H1 (cell line): ENCODE measurements around the gene TCF4. TPM values are rescaled to one million over a fixed set of nuclear protein-coding genes. Genes with fewer than 3 reads are reported as not detected.

Experiments used
- CTCF ChIA-PET: fragments of 300-600 bp; sonication (Branson Sonifier 250); formaldehyde crosslinking; loops from one replicate; lab custom pipeline; 2021; ENCODE audit not compliant: partially characterized antibody; lab: Charles Lee
- POLR2A ChIA-PET: fragments of 300-600 bp; sonication (Branson Sonifier 250); formaldehyde crosslinking; loops from one replicate; lab custom pipeline; 2021; ENCODE audit warnings: inconsistent platforms; ENCODE audit not compliant: partially characterized antibody; lab: Charles Lee
- DNase-seq, 2 experiments: peaks; one replicate each; pipeline versions ENCODE4 v3.0.0 to v3.0.0-alpha.2; 2010 to 2022; ENCODE audit warnings: low spot score in 2 of 2, low read depth in 1 of 2, mixed read lengths in 1 of 2
- FAIRE-seq: peaks from 2 replicates; lab custom pipeline; 2011; peaks lifted over from hg19 to GRCh38; lab: Jason Lieb, UNC
- H2AFZ ChIP-seq: 2 replicates; pipeline ENCODE4 v1.8.1; 2012; ENCODE audit warnings: low read length, inconsistent platforms
- H2AK5ac ChIP-seq: 2 replicates; pipeline ENCODE4 v1.6.1; 2013; ENCODE audit warnings: low read depth, low read length
- H2BK120ac ChIP-seq: replicated peaks from 2 replicates; pipeline ENCODE3; 2013; ENCODE audit warnings: low read depth, low read length, inconsistent platforms
- H2BK12ac ChIP-seq: 2 replicates; pipeline ENCODE4 v1.6.1; 2013; ENCODE audit warnings: low read depth, low read length
- H2BK15ac ChIP-seq: 2 replicates; pipeline ENCODE4 v1.6.1; 2013; ENCODE audit warnings: low read length
- H2BK20ac ChIP-seq: 2 replicates; pipeline ENCODE4 v1.6.1; 2013; ENCODE audit warnings: low read length
- H2BK5ac ChIP-seq: 2 replicates; pipeline ENCODE4 v1.6.1; 2013; ENCODE audit warnings: low read depth, low read length
- H3K14ac ChIP-seq: 2 replicates; pipeline ENCODE4 v1.6.1; 2013; ENCODE audit warnings: inconsistent platforms; ENCODE audit not compliant: insufficient read length
- H3K18ac ChIP-seq: 2 replicates; pipeline ENCODE4 v1.6.1; 2013; ENCODE audit warnings: low read length; ENCODE audit errors: extremely low read depth
- H3K23ac ChIP-seq: 2 replicates; pipeline ENCODE4 v1.6.1; 2013; ENCODE audit warnings: inconsistent platforms; ENCODE audit not compliant: insufficient read length
- H3K23me2 ChIP-seq: 2 replicates; pipeline ENCODE4 v1.6.1; 2013; ENCODE audit warnings: low read depth, low read length
- H3K27ac ChIP-seq: 2 replicates; pipeline ENCODE4 v1.6.1; 2011; ENCODE audit warnings: low read depth, low read length, inconsistent platforms
- H3K27me3 ChIP-seq, 4 experiments: replicated peaks in 1 of 4; 1 replicate in 1 of 4; 2 replicates in 3 of 4; pipeline versions ENCODE4 v1.6.1 to v1.8.1; 2011 to 2013; ENCODE audit warnings: low read length in 3 of 4, mild to moderate bottlenecking in 3 of 4, inconsistent platforms in 2 of 4, mixed read lengths in 2 of 4, moderate library complexity in 1 of 4; ENCODE audit not compliant: control insufficient read depth in 3 of 4, insufficient read depth in 3 of 4; ENCODE audit errors: extremely low read depth in 1 of 4
- H3K36me3 ChIP-seq, 4 experiments: 2 replicates each; pipeline versions ENCODE4 v1.6.1 to v1.8.1; 2011 to 2013; ENCODE audit warnings: mild to moderate bottlenecking in 4 of 4, low read length in 3 of 4, moderate library complexity in 2 of 4, control low read depth in 1 of 4, inconsistent platforms in 1 of 4; ENCODE audit not compliant: insufficient read depth in 4 of 4, control insufficient read depth in 2 of 4
- H3K4ac ChIP-seq: replicated peaks from 2 replicates; pipeline ENCODE3; 2013; ENCODE audit warnings: low read length, low read depth, mixed read lengths, inconsistent platforms; ENCODE audit not compliant: insufficient read length
- H3K4me1 ChIP-seq, 4 experiments: replicated peaks in 1 of 4; 1 replicate in 1 of 4; 2 replicates in 3 of 4; pipeline versions ENCODE4 v1.6.1 to v1.8.1; 2011 to 2013; ENCODE audit warnings: low read length in 3 of 4, inconsistent platforms in 2 of 4, mixed read lengths in 1 of 4; ENCODE audit not compliant: insufficient read depth in 4 of 4, control insufficient read depth in 3 of 4
- H3K4me2 ChIP-seq, 2 experiments: 2 replicates each; pipeline versions ENCODE4 v1.6.1 to v1.8.1; 2011 to 2013; ENCODE audit warnings: low read depth in 2 of 2, low read length in 2 of 2, control low read depth in 1 of 2, inconsistent platforms in 1 of 2, mild to moderate bottlenecking in 1 of 2; ENCODE audit not compliant: insufficient read depth in 1 of 2
- H3K4me3 ChIP-seq, 4 experiments: fragments of 200-600, 300-600 bp in 1 of 4; sonication (generic), shearing (Covaris generic), sonication (Bioruptor Twin) in 1 of 4; 2 replicates each; pipeline versions ENCODE4 v1.5.1 to v1.8.1; 2011 to 2016; ENCODE audit warnings: low read length in 4 of 4, low read depth in 3 of 4, control low read depth in 2 of 4, inconsistent platforms in 2 of 4, mild to moderate bottlenecking in 2 of 4, mixed read lengths in 1 of 4, moderate library complexity in 1 of 4; ENCODE audit not compliant: insufficient read depth in 2 of 4; ENCODE audit errors: extremely low read depth in 1 of 4
- H3K56ac ChIP-seq: replicated peaks from 2 replicates; pipeline ENCODE3; 2013; ENCODE audit warnings: low read depth, mild to moderate bottlenecking, mixed read lengths, low read length, inconsistent platforms; ENCODE audit not compliant: insufficient read length
- H3K79me1 ChIP-seq: 2 replicates; pipeline ENCODE4 v1.6.1; 2013; ENCODE audit warnings: low read depth, low read length, control low read depth
- H3K79me2 ChIP-seq, 2 experiments: 2 replicates each; pipeline versions ENCODE4 v1.6.1 to v1.8.1; 2012 to 2013; ENCODE audit warnings: low read length in 2 of 2, mild to moderate bottlenecking in 2 of 2, inconsistent platforms in 1 of 2; ENCODE audit not compliant: insufficient read depth in 2 of 2, control insufficient read depth in 1 of 2
- H3K9ac ChIP-seq, 4 experiments: replicated peaks in 1 of 4; 1 replicate in 1 of 4; 2 replicates in 3 of 4; pipeline versions ENCODE4 v1.6.1 to v1.8.1; 2011 to 2013; ENCODE audit warnings: low read depth in 3 of 4, low read length in 3 of 4, control low read depth in 2 of 4, mild to moderate bottlenecking in 2 of 4, moderate library complexity in 2 of 4, inconsistent platforms in 1 of 4; ENCODE audit errors: extremely low read depth in 1 of 4
- H3K9me3 ChIP-seq, 2 experiments: 2 replicates each; pipeline versions ENCODE4 v1.6.1 to v1.8.1; 2012 to 2013; ENCODE audit warnings: mild to moderate bottlenecking in 2 of 2, moderate library complexity in 2 of 2, control low read depth in 1 of 2, inconsistent platforms in 1 of 2, low read depth in 1 of 2, low read length in 1 of 2, mixed read lengths in 1 of 2; ENCODE audit not compliant: insufficient read depth in 2 of 2
- H4K20me1 ChIP-seq, 2 experiments: replicated peaks in 1 of 2; 2 replicates each; pipeline versions ENCODE3 to v1.8.1; 2011 to 2013; ENCODE audit warnings: inconsistent platforms in 2 of 2, low read length in 2 of 2, mild to moderate bottlenecking in 1 of 2; ENCODE audit not compliant: insufficient read depth in 2 of 2, control insufficient read depth in 1 of 2
- H4K5ac ChIP-seq: 2 replicates; pipeline ENCODE4 v1.6.1; 2013; ENCODE audit warnings: low read length, low read depth, mixed read lengths, inconsistent platforms; ENCODE audit not compliant: insufficient read length
- H4K8ac ChIP-seq: 2 replicates; pipeline ENCODE4 v1.8.0; 2013; ENCODE audit warnings: mild to moderate bottlenecking, moderate library complexity, low read length, inconsistent platforms; ENCODE audit not compliant: insufficient read depth; ENCODE audit errors: extremely low read depth
- H4K91ac ChIP-seq: replicated peaks from 2 replicates; pipeline ENCODE3; 2013; ENCODE audit warnings: low read length, mixed read lengths, inconsistent platforms; ENCODE audit not compliant: insufficient read length
- ATF2 ChIP-seq: IDR thresholded peaks from 2 replicates; pipeline ENCODE4 v1.6.1; 2012; ENCODE audit warnings: low read length, inconsistent platforms
- BRCA1 ChIP-seq: IDR thresholded peaks from 2 replicates; pipeline ENCODE4 v1.6.1; 2012; ENCODE audit warnings: low read depth, low read length, improper control_type of control experiment
- CEBPB ChIP-seq: IDR thresholded peaks from 2 replicates; pipeline ENCODE4 v1.6.1; 2012; ENCODE audit warnings: low read depth, low read length
- EP300 ChIP-seq, 2 experiments: IDR thresholded peaks; 1 replicate in 1 of 2; 2 replicates in 1 of 2; pipeline ENCODE4 v1.6.1; 2011 to 2012; ENCODE audit warnings: low read depth in 2 of 2, low read length in 2 of 2, mild to moderate bottlenecking in 2 of 2, borderline replicate concordance in 1 of 2, inconsistent platforms in 1 of 2, moderate library complexity in 1 of 2
- POLR2AphosphoS5 ChIP-seq: IDR thresholded peaks from 2 replicates; pipeline ENCODE4 v1.6.1; 2011; ENCODE audit warnings: low read depth, low read length
- RFX5 ChIP-seq: IDR thresholded peaks from 2 replicates; pipeline ENCODE4 v1.6.1; 2011; ENCODE audit warnings: low read depth, low read length, improper control_type of control experiment, borderline replicate concordance
- SIX5 ChIP-seq: IDR thresholded peaks from 2 replicates; pipeline ENCODE4 v1.6.1; 2011; ENCODE audit warnings: mild to moderate bottlenecking, low read depth, low read length
- SP1 ChIP-seq: IDR thresholded peaks from 2 replicates; pipeline ENCODE4 v1.6.1; 2011; ENCODE audit warnings: low read depth, low read length
- TEAD4 ChIP-seq: IDR thresholded peaks from 2 replicates; pipeline ENCODE4 v1.6.1; 2012; ENCODE audit warnings: low read depth, low read length, inconsistent platforms, mixed read lengths
- WGBS, 2 experiments: shearing (Covaris generic) in 1 of 2; methylation state at CpG; one replicate each; pipeline versions ENCODE4 v1.1.6 to v1.1.7; 2013 to 2015; ENCODE audit warnings: low lambda C conversion rate in 2 of 2, mixed read lengths in 2 of 2, inconsistent platforms in 1 of 2, low coverage in 1 of 2, missing lambda C conversion rate in 1 of 2; ENCODE audit not compliant: insufficient replicate concordance in 2 of 2, insufficient coverage in 1 of 2, insufficient read length in 1 of 2; ENCODE audit errors: extremely low coverage in 1 of 2, missing lambda C conversion rate in 1 of 2; 5-methylcytosine and 5-hydroxymethylcytosine counted together
- polyA plus RNA-seq, 7 experiments: library from polyadenylated mRNA; depleted of rRNA in 3 of 7; stranded (reverse) in 5 of 7; unstranded in 2 of 7; fragments of >200 nt in 5 of 7; fragments of 200-250 nt in 2 of 7; gene quantifications; 1 replicate in 5 of 7; 2 replicates in 1 of 7; 4 replicates in 1 of 7; pipeline versions ENCODE4 v1.2.1 to v1.2.3, GENCODE V29; 2011 to 2013; ENCODE audit warnings: missing spikeins in 2 of 7, mixed read lengths in 2 of 7
- total RNA-seq: library from RNA; stranded (reverse); fragmentation: NEBNext Ultra II Directional; extraction: Animal tissue kit (Norgen Biotek cat#: 25700); gene quantifications from 2 replicates; pipeline ENCODE4 v1.2.1, GENCODE V29; 2021

Gene TCF4
- total and polyA plus RNA-seq, 2 of the 8 experiments (the other 6 are each of a cell fraction or from before 2014, with no cell fraction given) = 59.3 to 118 TPM

DNA sequence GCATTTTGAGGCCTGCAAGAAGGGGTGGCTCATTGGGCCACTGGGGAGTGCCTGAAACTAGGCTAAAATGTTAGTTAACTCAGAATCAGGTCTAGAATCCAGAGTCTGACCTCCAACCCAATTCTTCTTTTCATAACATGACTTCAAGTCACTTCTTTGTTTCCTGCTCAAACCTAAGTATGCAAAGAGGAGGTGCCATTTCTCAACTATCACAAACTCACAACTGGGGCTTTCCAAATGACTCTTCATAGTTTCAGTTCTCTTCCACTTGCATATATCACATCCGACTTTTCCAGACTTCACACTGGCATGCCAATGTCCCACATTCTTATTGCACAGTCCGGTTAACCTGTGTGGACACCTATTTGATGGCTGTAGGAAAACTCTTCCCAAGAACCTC lies 211.6 kb downstream of the TCF4 start:
- no peak overlapping the region for H3K4me2 ChIP-seq
- DNase-seq (no peak), FAIRE-seq (no peak)
- H3K79me1 ChIP-seq = peaks cover 4% of the 10 kb centered on the region; the same call in 1 of the 2 replicates
- no peak overlapping the region for H2BK5ac ChIP-seq
- H3K9me3 ChIP-seq = peaks cover 5 to 7% of the 10 kb centered on the region in 2 experiments; a peak in 1 of 4 replicates
- no peak overlapping the region for H4K5ac ChIP-seq
- no peak overlapping the region for H4K8ac ChIP-seq
- no peak overlapping the region for H2AK5ac ChIP-seq
- H2BK12ac ChIP-seq = no peak overlapping the region
- no peak overlapping the region for H2BK120ac ChIP-seq
- no peak overlapping the region for H3K56ac ChIP-seq
- peaks cover 0 to 2% (median 0%) of the 10 kb centered on the region in 4 experiments; a peak in 3 of 8 replicates for H3K36me3 ChIP-seq
- H2AFZ ChIP-seq = no peak overlapping the region
- no peaks in the 10 kb centered on the region for H4K20me1 ChIP-seq
- H3K27ac ChIP-seq = no peak overlapping the region
- no peak overlapping the region for H2BK15ac ChIP-seq
- H4K91ac ChIP-seq = no peak overlapping the region
- peaks cover 0 to 81% of the 10 kb centered on the region in 2 experiments; a peak in 2 of 4 replicates for H3K79me2 ChIP-seq
- H3K4ac ChIP-seq = no peak overlapping the region
- CTCF ChIA-PET = no interaction called here
- no peak overlapping the region for H3K4me3 ChIP-seq
- H3K4me1 ChIP-seq = peaks cover 0 to 3% (median 0%) of the 10 kb centered on the region in 4 experiments; a peak in 2 of 7 replicates
- peaks cover 0 to 1% (median 0%) of the 10 kb centered on the region in 4 experiments; a peak in 1 of 7 replicates for H3K27me3 ChIP-seq
- no peak overlapping the region for H2BK20ac ChIP-seq
- WGBS, 2 experiments = 95% methylated on average over 2 of the region's 2 CpGs; no CpG with 5 or more reads in 1 of the 2 experiments
- no peak overlapping the region for H3K14ac ChIP-seq
- no peaks in the 10 kb centered on the region for H3K23me2 ChIP-seq
- POLR2A ChIA-PET = interaction anchor here (1.0 kb wide), 1 partner anchor 10 kb away, joined by 3 read pairs; no protein-coding TSS in a partner anchor
- no peak overlapping the region for H3K18ac ChIP-seq
- no peak overlapping the region for H3K23ac ChIP-seq
- H3K9ac ChIP-seq = no peak overlapping the region
- TF ChIP-seq POLR2AphosphoS5 = no peak
- TF ChIP-seq SP1 = no peak
- no peak for TF ChIP-seq SIX5
- no peak for TF ChIP-seq BRCA1
- TF ChIP-seq EP300 (IDR thresholded peaks at IDR 0.05; ENCODE audit: borderline replicate concordance in 1 of 2, low read depth in 2 of 2, low read length in 2 of 2) = no peak
- no peak for TF ChIP-seq RFX5
- TF ChIP-seq CEBPB = no peak
- no peak for TF ChIP-seq TEAD4
- no peak for TF ChIP-seq ATF2
